MM.1S (cell line): ENCODE results near the gene RALA.

ENCODE experiments used
- DNase-seq: peaks from one replicate; pipeline ENCODE4 v3.0.0-alpha.2; 2015
- H2AFZ ChIP-seq: fragments of 300-600 bp; sonication (generic); 2 replicates; pipeline ENCODE4 v1.6.0; 2016; ENCODE audit warnings: antibody characterized with exemption, low read length
- H3F3A ChIP-seq: fragments of 300-600 bp; sonication (generic); 2 replicates; pipeline ENCODE4 v1.6.1; 2016; ENCODE audit warnings: mild to moderate bottlenecking, antibody characterized with exemption, low read length, moderate library complexity, mixed read lengths; ENCODE audit not compliant: insufficient read depth
- H3K27ac ChIP-seq: fragments of 300-600 bp; sonication (generic); 2 replicates; pipeline ENCODE4 v1.5.1; 2016; ENCODE audit warnings: mild to moderate bottlenecking, low read length
- H3K27me3 ChIP-seq: fragments of 300-600 bp; sonication (generic); replicated peaks from 2 replicates; pipeline ENCODE4 v1.6.0; 2016; ENCODE audit warnings: low read length; ENCODE audit not compliant: insufficient read depth
- H3K36me3 ChIP-seq: fragments of 300-600 bp; sonication (generic); replicated peaks from 2 replicates; pipeline ENCODE4 v1.6.1; 2016; ENCODE audit warnings: mild to moderate bottlenecking, low read length, mixed read lengths; ENCODE audit not compliant: insufficient read depth
- H3K4me1 ChIP-seq: fragments of 300-600 bp; sonication (generic); 2 replicates; pipeline ENCODE4 v1.6.1; 2016; ENCODE audit warnings: low read length, mixed read lengths
- H3K4me2 ChIP-seq: fragments of 300-600 bp; sonication (generic); 2 replicates; pipeline ENCODE4 v1.6.0; 2016; ENCODE audit warnings: low read depth, low read length
- H3K4me3 ChIP-seq: fragments of 300-600 bp; sonication (generic); 2 replicates; pipeline ENCODE4 v1.5.1; 2016; ENCODE audit warnings: low read length, mixed read lengths
- H3K79me2 ChIP-seq: fragments of 300-600 bp; sonication (generic); 2 replicates; pipeline ENCODE4 v1.6.1; 2016; ENCODE audit warnings: mixed run types, low read length, mixed read lengths
- H3K9ac ChIP-seq: fragments of 300-600 bp; sonication (generic); 2 replicates; pipeline ENCODE4 v1.6.1; 2016; ENCODE audit warnings: low read length, mixed read lengths
- H3K9me2 ChIP-seq: fragments of 300-600 bp; sonication (generic); replicated peaks from 2 replicates; pipeline ENCODE4 v1.6.1; 2016; ENCODE audit warnings: mild to moderate bottlenecking, low read length, mixed read lengths; ENCODE audit not compliant: insufficient read depth
- H3K9me3 ChIP-seq: fragments of 300-600 bp; sonication (generic); replicated peaks from 2 replicates; pipeline ENCODE4 v1.6.1; 2016; ENCODE audit warnings: mild to moderate bottlenecking, low read length, mixed read lengths; ENCODE audit not compliant: insufficient read depth
- H4K20me1 ChIP-seq: fragments of 300-600 bp; sonication (generic); 2 replicates; pipeline ENCODE4 v1.6.1; 2016; ENCODE audit warnings: mild to moderate bottlenecking, low read length, moderate library complexity, mixed read lengths; ENCODE audit not compliant: insufficient read depth
- EZH2 ChIP-seq: fragments of 300-600 bp; sonication (generic); optimal IDR thresholded peaks from 2 replicates; pipeline ENCODE3; 2017; ENCODE audit warnings: low read depth, mild to moderate bottlenecking, antibody characterized with exemption, low read length, mixed read lengths
- EZH2phosphoT487 ChIP-seq: fragments of 300-600 bp; sonication (generic); IDR thresholded peaks from 2 replicates; pipeline ENCODE4 v1.6.1; 2018; ENCODE audit warnings: antibody characterized with exemption, low read length
- TF ChIP-seq, protein P1 (sequence below): fragments of 300-600 bp; sonication (generic); IDR thresholded peaks from 2 replicates; pipeline ENCODE4 v1.5.1; 2016; ENCODE audit warnings: antibody characterized with exemption, low read length, mixed read lengths

Gene RALA

GRCh38 chr7:39645482-39646407 is 22.4 kb downstream of the RALA start:
- Histone ChIP-seq H3K9me2 (no peaks in the 10 kb centered on the region), H3K9ac (no peak overlapping the region), H3F3A (no peaks in the 10 kb centered on the region), H3K79me2 (peaks cover 95% of the 10 kb centered on the region), H3K4me1 (peaks cover 12% of the 10 kb centered on the region), H3K9me3 (no peaks in the 10 kb centered on the region), H4K20me1 (no peaks in the 10 kb centered on the region), H3K36me3 (no peaks in the 10 kb centered on the region), H3K27ac (no peak overlapping the region), H3K4me3 (no peak overlapping the region), H3K27me3 (no peaks in the 10 kb centered on the region), H2AFZ (no peak overlapping the region), H3K4me2 (no peak overlapping the region)
- TF ChIP-seq EZH2 (no peak), EZH2phosphoT487 (no peak)
- TF ChIP-seq, protein P1, sequence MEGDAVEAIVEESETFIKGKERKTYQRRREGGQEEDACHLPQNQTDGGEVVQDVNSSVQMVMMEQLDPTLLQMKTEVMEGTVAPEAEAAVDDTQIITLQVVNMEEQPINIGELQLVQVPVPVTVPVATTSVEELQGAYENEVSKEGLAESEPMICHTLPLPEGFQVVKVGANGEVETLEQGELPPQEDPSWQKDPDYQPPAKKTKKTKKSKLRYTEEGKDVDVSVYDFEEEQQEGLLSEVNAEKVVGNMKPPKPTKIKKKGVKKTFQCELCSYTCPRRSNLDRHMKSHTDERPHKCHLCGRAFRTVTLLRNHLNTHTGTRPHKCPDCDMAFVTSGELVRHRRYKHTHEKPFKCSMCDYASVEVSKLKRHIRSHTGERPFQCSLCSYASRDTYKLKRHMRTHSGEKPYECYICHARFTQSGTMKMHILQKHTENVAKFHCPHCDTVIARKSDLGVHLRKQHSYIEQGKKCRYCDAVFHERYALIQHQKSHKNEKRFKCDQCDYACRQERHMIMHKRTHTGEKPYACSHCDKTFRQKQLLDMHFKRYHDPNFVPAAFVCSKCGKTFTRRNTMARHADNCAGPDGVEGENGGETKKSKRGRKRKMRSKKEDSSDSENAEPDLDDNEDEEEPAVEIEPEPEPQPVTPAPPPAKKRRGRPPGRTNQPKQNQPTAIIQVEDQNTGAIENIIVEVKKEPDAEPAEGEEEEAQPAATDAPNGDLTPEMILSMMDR = no peak
- DNase-seq = no peak

GRCh38 chr7:39647816-39648215 is 24.4 kb downstream of the RALA start:
- DNase-seq = no peak
- peak overlapping the region; percentile 36; the same call in 1 of the 2 replicates for H3K4me2 ChIP-seq
- peaks cover 91% of the 10 kb centered on the region for H3K79me2 ChIP-seq

DNA sequence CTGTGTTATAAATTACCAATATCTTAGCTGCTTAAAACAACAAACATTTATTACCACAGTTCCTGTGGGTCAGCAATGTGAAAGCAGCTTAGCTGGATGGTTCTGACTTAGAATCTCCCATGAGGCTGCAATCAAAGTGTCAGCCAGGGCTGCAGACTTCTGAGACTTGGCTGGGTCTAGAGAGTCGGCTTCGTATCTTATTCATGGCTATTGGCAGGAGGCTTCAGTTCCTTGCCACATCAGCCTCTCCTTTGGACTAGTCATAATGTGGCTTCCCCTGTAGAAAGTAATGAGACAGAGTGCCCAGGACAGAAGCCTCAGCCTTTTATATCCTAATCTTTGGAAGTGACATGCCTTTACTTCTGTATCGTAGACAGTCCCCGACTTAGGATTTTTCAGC is 27.3 kb downstream of the RALA start:
- Histone ChIP-seq H3K27ac (no peak overlapping the region), H3K79me2 (peaks cover 77% of the 10 kb centered on the region), H4K20me1 (no peaks in the 10 kb centered on the region), H3K9me2 (no peaks in the 10 kb centered on the region), H3K36me3 (no peaks in the 10 kb centered on the region), H3K9ac (no peak overlapping the region), H2AFZ (no peak overlapping the region), H3K4me2 (no peak overlapping the region), H3K27me3 (no peaks in the 10 kb centered on the region), H3K4me1 (peaks cover 18% of the 10 kb centered on the region), H3K9me3 (no peaks in the 10 kb centered on the region), H3K4me3 (no peak overlapping the region), H3F3A (no peaks in the 10 kb centered on the region)
- TF ChIP-seq EZH2phosphoT487 = no peak
- TF ChIP-seq EZH2 = no peak
- TF ChIP-seq, protein P1 = no peak
- DNase-seq = no peak

More at GRCh38 chr7:39647816-39648215, 24.4 kb downstream of the RALA start:
- Histone ChIP-seq H3K4me3 (no peak overlapping the region), H3K27ac (peak overlapping the region; percentile 24; the same call in 1 of the 2 replicates), H2AFZ (no peak overlapping the region), H3K9ac (no peak overlapping the region), H3F3A (no peaks in the 10 kb centered on the region), H3K9me2 (no peaks in the 10 kb centered on the region), H3K4me1 (peaks cover 12% of the 10 kb centered on the region), H3K27me3 (no peaks in the 10 kb centered on the region), H3K9me3 (no peaks in the 10 kb centered on the region), H3K36me3 (no peaks in the 10 kb centered on the region), H4K20me1 (no peaks in the 10 kb centered on the region)
- TF ChIP-seq, protein P1 = no peak
- no peak for TF ChIP-seq EZH2
- TF ChIP-seq EZH2phosphoT487 = no peak
